IMR-90 (cell line): ENCODE results near the gene LAPTM5. TPM values are rescaled to one million over a fixed set of nuclear protein-coding genes. Genes with fewer than 3 reads are reported as not detected.

ENCODE experiments used
- ATAC-seq: fragments of 200-7000 bp; cut with Tn5 transposase; 2 replicates; pipeline ENCODE4 v1.9.1; 2020; ENCODE audit warnings: low read depth, mild to moderate bottlenecking, moderate library complexity
- BruUV-seq: library from RNA; stranded (reverse); fragments of 400-500 nt; replicated peaks from 2 replicates; lab custom pipeline; 2021; lab: Mats Ljungman, UMichigan
- CTCF ChIA-PET: fragments of 300-600 bp; formaldehyde crosslinking; extraction: SDS; loops from one replicate; lab custom pipeline; 2021; ENCODE audit warnings: antibody characterized with exemption; lab: Yijun Ruan, JAX
- POLR2A ChIA-PET: fragments of 300-600 bp; sonication (Branson Sonifier 250); formaldehyde crosslinking; loops from one replicate; lab custom pipeline; 2022; ENCODE audit warnings: antibody characterized with exemption; ENCODE audit not compliant: unreplicated experiment; lab: Charles Lee
- DNase-seq: peaks from one replicate; pipeline ENCODE4 v3.0.0; 2013
- H2AFZ ChIP-seq: replicated peaks from 2 replicates; pipeline ENCODE3; 2013; ENCODE audit warnings: low read length, mild to moderate bottlenecking; ENCODE audit not compliant: poor library complexity
- H2AK5ac ChIP-seq: 2 replicates; pipeline ENCODE4 v1.6.1; 2013; ENCODE audit warnings: low read depth, low read length, inconsistent platforms
- H2AK9ac ChIP-seq: replicated peaks from 2 replicates; pipeline ENCODE3; 2013; ENCODE audit warnings: mild to moderate bottlenecking, low read depth, low read length, moderate library complexity; ENCODE audit not compliant: poor library complexity
- H2BK120ac ChIP-seq: 2 replicates; pipeline ENCODE4 v1.6.1; 2013; ENCODE audit warnings: low read depth, low read length, inconsistent platforms
- H2BK15ac ChIP-seq: 3 replicates; pipeline ENCODE4 v1.6.1; 2013; ENCODE audit warnings: low read depth, low read length, inconsistent platforms
- H2BK20ac ChIP-seq: 2 replicates; pipeline ENCODE4 v1.6.1; 2013; ENCODE audit warnings: low read depth, mild to moderate bottlenecking, inconsistent platforms, low read length, moderate library complexity
- H2BK5ac ChIP-seq: 2 replicates; pipeline ENCODE4 v1.6.1; 2013; ENCODE audit warnings: mild to moderate bottlenecking, low read depth, low read length, inconsistent platforms; ENCODE audit not compliant: poor library complexity, severe bottlenecking
- H3K14ac ChIP-seq: replicated peaks from 2 replicates; pipeline ENCODE4 v1.6.1; 2013; ENCODE audit warnings: low read depth, low read length, inconsistent platforms
- H3K18ac ChIP-seq: 2 replicates; pipeline ENCODE4 v1.6.1; 2013; ENCODE audit warnings: low read depth, low read length, control low read depth
- H3K23ac ChIP-seq: 2 replicates; pipeline ENCODE4 v1.6.1; 2013; ENCODE audit warnings: low read depth, low read length, inconsistent platforms
- H3K27ac ChIP-seq: 2 replicates; pipeline ENCODE4 v1.5.1; 2013; ENCODE audit warnings: mild to moderate bottlenecking, control low read depth, low read length; ENCODE audit not compliant: insufficient read depth
- H3K27me3 ChIP-seq: 2 replicates; pipeline ENCODE4 v1.6.1; 2013; ENCODE audit warnings: low read length; ENCODE audit not compliant: control insufficient read depth, insufficient read depth
- H3K36me3 ChIP-seq: 2 replicates; pipeline ENCODE4 v1.6.1; 2013; ENCODE audit warnings: low read length, mixed read lengths; ENCODE audit not compliant: control insufficient read depth, insufficient read depth
- H3K4ac ChIP-seq: 2 replicates; pipeline ENCODE4 v1.6.1; 2013; ENCODE audit warnings: low read depth, low read length, inconsistent platforms
- H3K4me1 ChIP-seq: 2 replicates; pipeline ENCODE4 v1.6.1; 2013; ENCODE audit warnings: low read length, mixed read lengths; ENCODE audit not compliant: control insufficient read depth, insufficient read depth
- H3K4me2 ChIP-seq: 2 replicates; pipeline ENCODE4 v1.6.1; 2013; ENCODE audit warnings: low read depth, mild to moderate bottlenecking, control low read depth, low read length, moderate library complexity
- H3K4me3 ChIP-seq: 2 replicates; pipeline ENCODE4 v1.5.1; 2013; ENCODE audit warnings: low read depth, mild to moderate bottlenecking, control low read depth, low read length, moderate library complexity; ENCODE audit not compliant: insufficient read depth
- H3K56ac ChIP-seq: 2 replicates; pipeline ENCODE4 v1.6.1; 2013; ENCODE audit warnings: low read length, inconsistent platforms; ENCODE audit not compliant: insufficient read depth; ENCODE audit errors: extremely low read depth
- H3K79me1 ChIP-seq, 2 experiments: 2 replicates each; pipeline ENCODE4 v1.6.1; 2013; ENCODE audit warnings: low read length in 2 of 2, inconsistent platforms in 1 of 2, low read depth in 1 of 2
- H3K9ac ChIP-seq: 2 replicates; pipeline ENCODE4 v1.6.1; 2013; ENCODE audit warnings: low read depth, low read length, control low read depth
- H3K9me1 ChIP-seq: 2 replicates; pipeline ENCODE4 v1.6.1; 2013; ENCODE audit warnings: low read length, inconsistent platforms; ENCODE audit not compliant: insufficient read depth
- H3K9me3 ChIP-seq: 2 replicates; pipeline ENCODE4 v1.6.1; 2013; ENCODE audit warnings: low read length; ENCODE audit not compliant: control insufficient read depth, insufficient read depth
- H4K20me1 ChIP-seq: 2 replicates; pipeline ENCODE4 v1.6.1; 2013; ENCODE audit warnings: low read length, inconsistent platforms; ENCODE audit not compliant: insufficient read depth
- H4K5ac ChIP-seq: 2 replicates; pipeline ENCODE4 v1.6.1; 2013; ENCODE audit warnings: mild to moderate bottlenecking, low read depth, low read length, control low read depth
- H4K8ac ChIP-seq, 2 experiments: 2 replicates each; pipeline ENCODE4 v1.6.1; 2013; ENCODE audit warnings: low read depth in 2 of 2, low read length in 2 of 2, control low read depth in 1 of 2, inconsistent platforms in 1 of 2
- H4K91ac ChIP-seq: 2 replicates; pipeline ENCODE4 v1.6.1; 2013; ENCODE audit warnings: low read depth, low read length, inconsistent platforms; ENCODE audit not compliant: insufficient read depth
- BHLHE40 ChIP-seq: fragments of 150-350 bp; IDR thresholded peaks from 2 replicates; pipeline ENCODE4 v1.6.1; 2016; ENCODE audit warnings: mild to moderate bottlenecking, low read depth, low read length
- CHD1 ChIP-seq: IDR thresholded peaks from 2 replicates; pipeline ENCODE4 v1.6.1; 2012; ENCODE audit warnings: low read depth, low read length, improper control_type of control experiment
- MAFK ChIP-seq: IDR thresholded peaks from 2 replicates; pipeline ENCODE4 v1.6.1; 2012; ENCODE audit warnings: low read depth, low read length, improper control_type of control experiment
- MAZ ChIP-seq: IDR thresholded peaks from 2 replicates; pipeline ENCODE4 v1.6.1; 2012; ENCODE audit warnings: low read depth, mild to moderate bottlenecking, low read length, improper control_type of control experiment, moderate library complexity, borderline replicate concordance
- RCOR1 ChIP-seq: IDR thresholded peaks from 2 replicates; pipeline ENCODE4 v1.6.1; 2012; ENCODE audit warnings: mild to moderate bottlenecking, low read length, improper control_type of control experiment; ENCODE audit not compliant: insufficient replicate concordance
- WGBS, 2 experiments: methylation state at CpG; one replicate each; pipeline versions ENCODE4 v1.1.5 to v1.1.7; 2013; ENCODE audit warnings: missing lambda C conversion rate in 2 of 2; ENCODE audit not compliant: insufficient read length in 1 of 2; ENCODE audit errors: extremely low coverage in 2 of 2; 5-methylcytosine and 5-hydroxymethylcytosine counted together
- dilution Hi-C: fragments of 300-500 bp; cut with HindIII; formaldehyde crosslinking; loops from one replicate; pipeline ENCODE4 v1.14.3; 2018; ENCODE audit warnings: low sequenced_read_pairs; ENCODE audit not compliant: unreplicated experiment
- in situ Hi-C: fragments of 300-500 bp; cut with MboI; formaldehyde crosslinking; loops from 3 replicates; pipeline ENCODE4 v1.14.3; 2019; ENCODE audit warnings: low sequenced_read_pairs, inconsistent platforms, mixed read lengths
- intact Hi-C: fragments of 100-400 bp; cut with micrococcal nuclease; formaldehyde crosslinking; loops from 2 replicates; pipeline ENCODE4 v1.10.0; 2022
- polyA plus RNA-seq, 3 experiments: library from polyadenylated mRNA; depleted of rRNA; stranded (reverse); fragments of >200 nt; gene quantifications; 2 replicates each; pipeline ENCODE4 v1.2.3, GENCODE V29; 2012; ENCODE audit warnings: low replicate concordance in 1 of 3
- total RNA-seq: library from RNA; depleted of rRNA; stranded (reverse); fragments of >200 nt; gene quantifications from 2 replicates; pipeline ENCODE4 v1.2.3, GENCODE V29; 2012

Gene LAPTM5
- total and polyA plus RNA-seq, 2 of the 4 experiments (the other 2 are of a cell fraction) = 0.09 TPM; not detected in 1

DNA sequence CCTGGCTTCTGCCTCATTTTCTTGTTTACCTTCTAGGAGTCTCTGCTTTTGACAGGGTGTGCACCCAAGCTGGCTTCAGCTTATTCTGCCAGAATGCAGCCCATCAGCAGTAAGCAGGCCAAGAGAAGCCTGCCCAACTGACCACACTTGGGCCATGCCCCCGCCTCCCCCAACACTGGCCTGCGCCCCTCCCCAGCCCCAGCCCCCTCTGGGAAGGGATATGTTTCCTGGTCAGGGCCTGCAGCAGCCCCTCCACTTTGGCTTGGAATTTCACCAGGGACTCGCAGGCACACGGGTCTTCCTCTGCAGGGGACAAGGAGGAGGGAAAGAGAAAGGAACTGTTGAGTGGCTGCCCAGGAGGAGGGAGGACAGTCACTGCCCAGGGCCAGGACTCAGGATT is 43.5 kb downstream of the LAPTM5 start:
- H3K23ac ChIP-seq = no peak overlapping the region
- ATAC-seq = no peak

More for the DNA sequence above, 43.5 kb downstream of the LAPTM5 start:
- no peak for TF ChIP-seq MAZ
- no peak for TF ChIP-seq MAFK
- no peak for TF ChIP-seq RCOR1
- no peak for TF ChIP-seq BHLHE40
- TF ChIP-seq CHD1 = no peak
- Histone ChIP-seq H2AK5ac (no peak overlapping the region), H3K9me3 (no peaks in the 10 kb centered on the region; the same call in 1 of the 2 replicates), H2BK15ac (no peak overlapping the region), H3K4me3 (no peak overlapping the region), H3K27ac (no peak overlapping the region), H3K4me2 (no peak overlapping the region), H2BK20ac (no peak overlapping the region), H3K79me1 (0 out of 4 replicates have a peak, but pooled peaks cover 0 to 2% of the 10 kb centered on the region in 2 experiments), H2AK9ac (no peak overlapping the region), H3K56ac (no peak overlapping the region), H3K4ac (no peak overlapping the region), H3K4me1 (peaks cover under 1% of the 10 kb centered on the region; the same call in 1 of the 2 replicates), H3K9ac (no peak overlapping the region), H3K14ac (no peak overlapping the region), H3K9me1 (no peaks in the 10 kb centered on the region), H2AFZ (peak overlapping the region; percentile 28), H4K91ac (no peak overlapping the region), H2BK120ac (no peak overlapping the region), H4K8ac (no peak overlapping the region), H4K5ac (no peak overlapping the region), H3K36me3 (no peaks in the 10 kb centered on the region), H4K20me1 (no peaks in the 10 kb centered on the region), H3K27me3 (peaks cover 33% of the 10 kb centered on the region), H2BK5ac (no peak overlapping the region), H3K18ac (no peak overlapping the region)
- dilution Hi-C loops = no loop called here
- WGBS, 2 experiments = no CpG with 5 or more reads among the region's 4 CpGs
- intact Hi-C loops = no loop called here
- POLR2A ChIA-PET = no interaction called here
- CTCF ChIA-PET = no interaction called here
- no TSS peak for BruUV-seq
- no peak for DNase-seq
- in situ Hi-C loops = loop anchor here (10.0 kb wide), 1 partner anchor 1479 kb away; the partner anchor contains the start of genes MECR and PTPRU
